ENCODE data around the gene FXN. TPM values are rescaled to one million over a fixed set of nuclear protein-coding genes. Genes with fewer than 3 reads are reported as not detected.

The FXN gene
- total RNA-seq, 1 experiment from 2014 or later: 24.1 TPM

DNA sequence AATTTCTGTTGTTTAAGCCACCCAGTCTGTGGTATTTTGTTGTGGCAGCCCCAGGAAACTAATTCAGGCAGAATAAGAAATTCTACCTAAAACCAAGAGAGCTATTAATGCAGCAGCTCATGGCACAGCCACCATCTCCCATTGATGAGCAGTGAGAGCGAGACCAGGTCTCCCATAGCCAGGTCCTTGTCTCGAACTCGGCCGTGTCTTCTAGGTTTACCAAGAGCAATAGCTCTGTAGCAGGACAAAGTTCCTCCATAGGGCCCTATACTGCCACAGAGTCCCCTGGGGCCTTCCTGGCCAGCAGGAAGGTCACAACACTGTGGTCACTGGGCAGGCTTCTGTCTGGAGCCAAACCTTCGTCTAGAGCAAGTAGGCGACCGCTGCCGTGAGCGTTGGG, 104.0 kb downstream of the FXN start:
- no peaks in the 10 kb centered on the region for H3K9me2 ChIP-seq (ENCODE audit: insufficient read depth)
- H2AFZ ChIP-seq (ENCODE audit: low read depth, low read length, poor library complexity, severe bottlenecking): no peak overlapping the region
- TF ChIP-seq TCF7L2 (IDR thresholded peaks at IDR 0.05; ENCODE audit: borderline replicate concordance, extremely low read depth, insufficient read depth, insufficient read length) (no peak), EZH2phosphoT487 (IDR thresholded peaks at IDR 0.05; ENCODE audit: borderline replicate concordance) (no peak), POLR2AphosphoS5 (IDR thresholded peaks at IDR 0.05; ENCODE audit: low read depth, low read length) (no peak), REST (IDR thresholded peaks at IDR 0.05; ENCODE audit: low read depth) (no peak), FOSL1 (IDR thresholded peaks at IDR 0.05; ENCODE audit: low read depth) (no peak), EZH2 (IDR thresholded peaks at IDR 0.05) (no peak), EGR1 (IDR thresholded peaks at IDR 0.05; ENCODE audit: low read depth) (no peak), POLR2A (IDR thresholded peaks at IDR 0.05; ENCODE audit: borderline replicate concordance, extremely low read depth, insufficient read depth, insufficient read length) (no peak), ELF1 (IDR thresholded peaks at IDR 0.05; ENCODE audit: borderline replicate concordance, low read depth) (no peak), JUND (IDR thresholded peaks at IDR 0.05) (no peak), SIN3A (IDR thresholded peaks at IDR 0.05; ENCODE audit: low read depth) (no peak), ZBTB33 (IDR thresholded peaks at IDR 0.05; ENCODE audit: extremely low read depth, insufficient replicate concordance, low read length) (no peak), YY1 (IDR thresholded peaks at IDR 0.05; ENCODE audit: extremely low read depth, insufficient replicate concordance, low read depth, low read length) (no peak)
- TF ChIP-seq, protein P1, sequence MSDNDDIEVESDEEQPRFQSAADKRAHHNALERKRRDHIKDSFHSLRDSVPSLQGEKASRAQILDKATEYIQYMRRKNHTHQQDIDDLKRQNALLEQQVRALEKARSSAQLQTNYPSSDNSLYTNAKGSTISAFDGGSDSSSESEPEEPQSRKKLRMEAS (IDR thresholded peaks at IDR 0.05): no peak
- no peak overlapping the region for H3K4me3 ChIP-seq (replicated peaks in 1 of 2; ENCODE audit: low read depth in 1 of 2, low read length in 2 of 2)
- H3K27me3 ChIP-seq (ENCODE audit: insufficient read depth, low read length): no peaks in the 10 kb centered on the region
- ChIA-PET CTCF (no interaction called here), RAD21 (ENCODE audit: low non-redundant PET in 1 of 2, low total read pairs in 2 of 2, uncharacterized antibody in 2 of 2, unreplicated experiment in 2 of 2) (no interaction called here), POLR2A (no interaction called here)
- ATAC-seq: no peak
- no peak overlapping the region for H3K27ac ChIP-seq (ENCODE audit: low read depth, low read length)
- no peak overlapping the region for H3K9ac ChIP-seq (ENCODE audit: low read length)
- intact Hi-C loops (cut with micrococcal nuclease): no loop called here
- H3K79me2 ChIP-seq (ENCODE audit: insufficient read depth, low read length): peaks cover 14% of the 10 kb centered on the region; the same call in 1 of the 2 replicates
- H4K20me1 ChIP-seq (ENCODE audit: insufficient read depth): no peaks in the 10 kb centered on the region
- H3K4me2 ChIP-seq (ENCODE audit: low read length): no peak overlapping the region
- no peaks in the 10 kb centered on the region for H3K4me1 ChIP-seq (ENCODE audit: control insufficient read depth in 1 of 2, insufficient read depth in 2 of 2, low read length in 2 of 2)
- no TSS peak for BruUV-seq (replicated peaks)
- DNase-seq (ENCODE audit: low read depth, low spot score): no peak
- no peaks in the 10 kb centered on the region for H3K9me3 ChIP-seq (ENCODE audit: control insufficient read depth in 1 of 2, insufficient read depth in 1 of 2, low read depth in 1 of 2, low read length in 2 of 2)
- H3K36me3 ChIP-seq (ENCODE audit: control insufficient read depth in 1 of 2, insufficient read depth in 2 of 2, low read length in 2 of 2): no peaks in the 10 kb centered on the region; a peak in 1 of 4 replicates

Data from HCT116 (cell line).